Stomach (tissue), 9 donors: Measurements from ENCODE around the gene PNKP. TPM values are rescaled to one million over a fixed set of nuclear protein-coding genes. Genes with fewer than 3 reads are reported as not detected.

Experiments
- DNase-seq, 2 donors: peaks; one replicate each; pipeline versions ENCODE4 v3.0.0 to v3.0.0-alpha.2; 2013 to 2019
- H3K27ac ChIP-seq, 5 donors: fragments of 200-600 bp in 4 of 5; sonication (generic) in 4 of 5; one replicate each; pipeline ENCODE4 v1.5.1; 2013 to 2019; ENCODE audit warnings: mild to moderate bottlenecking in 1 of 5, moderate library complexity in 1 of 5
- H3K27me3 ChIP-seq, 3 donors: fragments of 200-600 bp; sonication (generic); one replicate each; pipeline ENCODE4 v1.5.1; 2017 to 2019; ENCODE audit warnings: mixed run types in 1 of 3
- H3K36me3 ChIP-seq, 4 donors: fragments of 200-600 bp; sonication (generic); 1 replicate in 3 of 4; 2 replicates in 1 of 4; pipeline ENCODE4 v1.5.1; 2016 to 2019
- H3K4me1 ChIP-seq, 4 donors: fragments of 200-600 bp; sonication (generic); one replicate each; pipeline ENCODE4 v1.5.1; 2016 to 2019
- H3K4me3 ChIP-seq, 4 donors: fragments of 200-600 bp; sonication (generic) in 3 of 4; one replicate each; pipeline ENCODE4 v1.5.1; 2016 to 2019; ENCODE audit warnings: mild to moderate bottlenecking in 1 of 4
- H3K9me3 ChIP-seq, 4 donors: fragments of 200-600 bp; sonication (generic); one replicate each; pipeline ENCODE4 v1.5.1; 2016 to 2019
- CTCF ChIP-seq, 7 experiments: fragments of 450-650 bp in 4 of 7; fragments of 200-600 bp in 3 of 7; sonication (generic) in 3 of 7; IDR thresholded peaks; one replicate each; pipeline ENCODE4 v1.5.1; 2016 to 2019; ENCODE audit warnings: antibody characterized with exemption in 7 of 7, control low read depth in 2 of 7, mild to moderate bottlenecking in 1 of 7
- EP300 ChIP-seq: sonication (generic); formaldehyde crosslinking; IDR thresholded peaks from one replicate; pipeline ENCODE4 v1.6.1; 2017; ENCODE audit warnings: antibody characterized with exemption
- POLR2A ChIP-seq, 4 donors: fragments of 450-650 bp; IDR thresholded peaks; one replicate each; pipeline ENCODE4 v1.6.1; 2016; ENCODE audit warnings: antibody characterized with exemption in 4 of 4, control low read depth in 2 of 4, mild to moderate bottlenecking in 1 of 4, moderate library complexity in 1 of 4
- POLR2AphosphoS5 ChIP-seq, 3 donors: sonication (generic); formaldehyde crosslinking; IDR thresholded peaks; one replicate each; pipeline ENCODE4 v1.6.1; 2016; ENCODE audit warnings: antibody characterized with exemption in 3 of 3
- WGBS, 5 donors: extraction: QIAGEN DNeasy Blood & Tissue Kit in 3 of 5; methylation state at CpG; one replicate each; pipeline versions ENCODE4 v1.1.5 to v1.1.7; 2013 to 2018; 5-methylcytosine and 5-hydroxymethylcytosine counted together
- intact Hi-C: fragments of 100-400 bp; cut with DNase I; formaldehyde crosslinking; loops from one replicate; pipeline ENCODE4 v1.15.1; 2023; ENCODE audit warnings: low total_unique reads
- polyA plus RNA-seq, 3 donors: library from polyadenylated mRNA; stranded (reverse); fragments of 200-250 nt; gene quantifications; one replicate each; pipeline ENCODE4 v1.2.3, GENCODE V29; 2013
- small RNA-seq, 4 donors: library from RNA; depleted of rRNA; stranded (forward); fragments of <200 nt; gene quantifications; one replicate each; pipeline ENCODE3, GENCODE V24; 2016
- total RNA-seq, 5 donors: library from RNA; depleted of rRNA; stranded (reverse); fragments of >200 nt; gene quantifications; one replicate each; pipeline versions ENCODE4 v1.1.0 to v1.2.3, GENCODE V29; 2014 to 2016
- donor health status: healthy with polysubstance abuse.
- donor health status: Bipolar disorder and iron deficiency.
- donor health status: healthy.

The PNKP gene
- total and polyA plus RNA-seq, 8 donors = 30.3 to 208 (median 57.9) TPM

DNA sequence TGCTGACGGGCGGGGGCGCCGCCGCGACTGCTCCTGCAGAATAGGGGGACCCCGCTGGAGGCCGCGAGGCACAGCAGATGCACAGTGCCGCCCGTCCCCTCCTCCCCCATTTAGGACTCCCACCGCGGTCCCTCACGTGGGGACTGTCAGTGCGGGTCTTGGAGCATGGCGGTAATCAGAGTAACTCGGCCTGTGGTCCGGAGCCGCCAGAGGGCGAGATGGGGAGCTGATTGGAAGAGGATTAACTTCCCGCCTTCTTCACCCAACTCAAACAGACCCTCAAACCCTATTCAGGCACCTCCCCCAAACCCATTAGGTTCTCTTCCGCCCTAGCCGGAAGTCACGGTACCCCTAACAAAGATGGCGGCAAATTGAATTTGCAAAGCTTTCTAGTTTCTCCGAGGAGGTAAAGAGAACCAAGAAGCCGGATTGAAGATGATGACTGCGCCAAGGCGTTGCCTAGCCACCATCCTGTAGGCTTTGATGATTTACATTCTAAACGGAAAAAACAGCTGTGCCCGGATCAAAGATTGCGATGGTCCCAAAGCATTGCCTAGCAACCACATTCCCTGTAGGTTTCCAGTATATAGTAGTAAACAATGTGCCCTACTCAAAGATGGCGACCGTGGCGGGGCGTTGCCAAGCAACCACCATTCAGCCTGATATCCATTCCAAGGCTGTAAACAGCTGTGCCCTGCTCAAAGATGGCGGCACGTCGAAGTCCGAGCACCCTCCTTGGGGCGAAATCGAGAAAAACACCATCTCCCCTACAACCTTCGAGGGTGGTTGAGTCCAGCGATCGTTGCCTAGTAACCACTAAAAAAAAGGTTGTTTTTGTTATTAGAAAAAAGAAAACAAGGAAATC, 54.1 kb downstream of the PNKP start, which contains the start of gene FUZ:
Gene FUZ (minus strand): TSS at position 296 of the 865 bp plus-strand sequence. CDS start 186 bp downstream, at position 110.
- H3K4me3 ChIP-seq = peak within 1 kb of the TSS; percentile 49 to 73 (median 62)
- no peaks in the 10 kb centered on the region for H3K27me3 ChIP-seq
- peaks cover 18 to 51% (median 45%) of the 10 kb centered on the region in 4 donors for H3K4me1 ChIP-seq
- intact Hi-C loops = no loop called here
- H3K36me3 ChIP-seq = no peaks in the 10 kb centered on the region
- WGBS, 5 donors = 0 to 1% (median 0%) methylated on average over 21 to 45 of the region's 45 CpGs
- TF ChIP-seq POLR2A (IDR thresholded peaks at IDR 0.05) (peak in 1 of 4 donors; percentile 16), POLR2AphosphoS5 (IDR thresholded peaks at IDR 0.05) (peak; percentile 70 to 92 (median 70)), EP300 (no peak), CTCF (IDR thresholded peaks at IDR 0.05) (peak in 2 of 7 experiments; percentile 19 to 29)
- peak; percentile 97 to 99 for DNase-seq
- H3K27ac ChIP-seq = peak within 1 kb of the TSS; percentile 55 to 92 (median 90)
- H3K9me3 ChIP-seq = no peaks in the 10 kb centered on the region

GRCh38 chr19:49812452-49812996, 54.9 kb downstream of the PNKP start:
- DNase-seq = no peak
- Histone ChIP-seq H3K27me3 (no peaks in the 10 kb centered on the region), H3K27ac (peak overlapping the region; percentile 55 to 92 (median 90)), H3K4me1 (peaks cover 18 to 55% (median 47%) of the 10 kb centered on the region in 4 donors), H3K4me3 (peak overlapping the region; percentile 49 to 73 (median 62)), H3K36me3 (peaks cover 0 to 4% (median 2%) of the 10 kb centered on the region in 4 donors), H3K9me3 (no peaks in the 10 kb centered on the region)
- TF ChIP-seq CTCF (IDR thresholded peaks at IDR 0.05) (no peak), POLR2AphosphoS5 (IDR thresholded peaks at IDR 0.05) (no peak), POLR2A (IDR thresholded peaks at IDR 0.05) (no peak), EP300 (no peak)
- 25 to 52% (median 45%) methylated on average over 4 to 11 of the region's 11 CpGs for WGBS, 5 donors
- intact Hi-C loops = no loop called here

GRCh38 chr19:49811328-49811727, 56.0 kb downstream of the PNKP start:
- WGBS, 5 donors = 89 to 98% (median 92%) methylated on average over 6 of the region's 6 CpGs
- Histone ChIP-seq H3K4me3 (no peak overlapping the region), H3K36me3 (peaks cover 7 to 16% (median 14%) of the 10 kb centered on the region in 4 donors), H3K27me3 (no peaks in the 10 kb centered on the region), H3K27ac (peak overlapping the region in 1 of 5 donors; percentile 92), H3K9me3 (no peaks in the 10 kb centered on the region), H3K4me1 (peaks cover 12 to 48% (median 39%) of the 10 kb centered on the region in 4 donors)
- no peak for DNase-seq
- intact Hi-C loops = no loop called here
- TF ChIP-seq POLR2AphosphoS5 (IDR thresholded peaks at IDR 0.05) = no peak
- no peak for TF ChIP-seq CTCF (IDR thresholded peaks at IDR 0.05)
- TF ChIP-seq EP300 = no peak
- TF ChIP-seq POLR2A (IDR thresholded peaks at IDR 0.05) = no peak

Small RNAs within 50 kb of the gene (small RNA-seq; reads per million reads assigned to genes)
- 0 reads per million in 4 donors for gene MIR4749

Other genes starting within 250 kb of the PNKP start
- 100 to 1,000 TPM in 1 of 5 donors, 10 to 100 TPM in 3, 1 to 10 TPM in 1; 7.7 to 138 (median 63.9) TPM for gene RRAS, start 227.4 kb downstream of the PNKP start, total RNA-seq
- gene RRAS, start 227.4 kb downstream of the PNKP start, polyA plus RNA-seq = 100 to 1,000 TPM; 126 to 145 (median 130) TPM
- gene SCAF1, start 225.4 kb downstream of the PNKP start, total RNA-seq = 10 to 100 TPM in 4 of 5 donors, 1 to 10 TPM in 1; 8.3 to 41.7 (median 19.8) TPM
- 10 to 100 TPM in 2 of 3 donors, 1 to 10 TPM in 1; 8.9 to 19.7 (median 12.1) TPM for gene SCAF1, start 225.4 kb downstream of the PNKP start, polyA plus RNA-seq
- 100 to 1,000 TPM in 4 of 5 donors, 10 to 100 TPM in 1; 28.3 to 380 (median 104) TPM for gene IRF3, start 201.7 kb downstream of the PNKP start, total RNA-seq
- 100 to 1,000 TPM; 104 to 148 (median 114) TPM for gene IRF3, start 201.7 kb downstream of the PNKP start, polyA plus RNA-seq
- gene BCL2L12, start 201.6 kb downstream of the PNKP start, total RNA-seq = 10 to 100 TPM in 1 of 5 donors, 1 to 10 TPM in 4; 2.3 to 10.7 (median 7.5) TPM
- 10 to 100 TPM; 12.8 to 23.3 (median 22.4) TPM for gene BCL2L12, start 201.6 kb downstream of the PNKP start, polyA plus RNA-seq
- 100 to 1,000 TPM in 3 of 5 donors, 10 to 100 TPM in 2; 53.3 to 131 (median 104) TPM for gene PRMT1, start 190.3 kb downstream of the PNKP start, total RNA-seq
- gene PRMT1, start 190.3 kb downstream of the PNKP start, polyA plus RNA-seq = 100 to 1,000 TPM; 102 to 111 (median 111) TPM
- 1 to 10 TPM in 2 of 5 donors, not detected in 3; 1.1 to 1.7 TPM for gene ADM5, start 178.0 kb downstream of the PNKP start, total RNA-seq
- gene ADM5, start 178.0 kb downstream of the PNKP start, polyA plus RNA-seq = 1 to 10 TPM in 1 of 3 donors, under 1 TPM in 2; 0.61 to 2.5 (median 1.00) TPM
- gene CPT1C, start 176.5 kb downstream of the PNKP start, total RNA-seq = 10 to 100 TPM in 1 of 5 donors, 1 to 10 TPM in 2, not detected in 2; 1.8 to 35.6 (median 3.0) TPM
- 10 to 100 TPM in 1 of 3 donors, 1 to 10 TPM in 2; 2.4 to 11.0 (median 3.1) TPM for gene CPT1C, start 176.5 kb downstream of the PNKP start, polyA plus RNA-seq
- not detected for gene TSKS, start 104.3 kb downstream of the PNKP start, total RNA-seq
- gene TSKS, start 104.3 kb downstream of the PNKP start, polyA plus RNA-seq = under 1 TPM in 1 of 3 donors, not detected in 2; 0.73 TPM
- 100 to 1,000 TPM in 1 of 5 donors, 10 to 100 TPM in 4; 19.8 to 177 (median 38.4) TPM for gene AP2A1, start 100.6 kb downstream of the PNKP start, total RNA-seq
- gene AP2A1, start 100.6 kb downstream of the PNKP start, polyA plus RNA-seq = 10 to 100 TPM; 24.3 to 31.2 (median 27.3) TPM
- 10 to 100 TPM in 3 of 5 donors, 1 to 10 TPM in 2; 1.2 to 37.4 (median 10.5) TPM for gene FUZ, start 54.3 kb downstream of the PNKP start, total RNA-seq
- gene FUZ, start 54.3 kb downstream of the PNKP start, polyA plus RNA-seq = 10 to 100 TPM; 15.1 to 17.6 (median 15.9) TPM
- gene MED25, start 49.3 kb downstream of the PNKP start, total RNA-seq = 100 to 1,000 TPM in 3 of 5 donors, 10 to 100 TPM in 2; 18.0 to 387 (median 178) TPM
- gene MED25, start 49.3 kb downstream of the PNKP start, polyA plus RNA-seq = 10 to 100 TPM; 46.6 to 59.8 (median 55.3) TPM
- 100 to 1,000 TPM in 3 of 5 donors, 10 to 100 TPM in 2; 45.0 to 186 (median 102) TPM for gene PTOV1, start 16.4 kb downstream of the PNKP start, total RNA-seq
- 100 to 1,000 TPM; 117 to 131 (median 118) TPM for gene PTOV1, start 16.4 kb downstream of the PNKP start, polyA plus RNA-seq
- 10 to 100 TPM in 4 of 5 donors, 1 to 10 TPM in 1; 3.5 to 63.7 (median 10.7) TPM for gene AKT1S1, start 9.8 kb upstream of the PNKP start, total RNA-seq
- gene AKT1S1, start 9.8 kb upstream of the PNKP start, polyA plus RNA-seq = 10 to 100 TPM; 35.5 to 41.0 (median 38.3) TPM
- 10 to 100 TPM; 10.5 to 77.1 (median 42.4) TPM for gene TBC1D17, start 10.1 kb upstream of the PNKP start, total RNA-seq
- 10 to 100 TPM; 33.5 to 33.6 (median 33.6) TPM for gene TBC1D17, start 10.1 kb upstream of the PNKP start, polyA plus RNA-seq
- gene IL4I1, start 29.3 kb upstream of the PNKP start, total RNA-seq = under 1 TPM in 3 of 5 donors, not detected in 2; 0.45 to 0.73 (median 0.58) TPM
- gene IL4I1, start 29.3 kb upstream of the PNKP start, polyA plus RNA-seq = 1 to 10 TPM in 1 of 3 donors, under 1 TPM in 2; 0.56 to 1.1 (median 0.76) TPM
- 10 to 100 TPM in 1 of 5 donors, 1 to 10 TPM in 4; 2.2 to 13.9 (median 5.1) TPM for gene ATF5, start 61.6 kb upstream of the PNKP start, total RNA-seq
- 10 to 100 TPM; 20.0 to 40.3 (median 20.5) TPM for gene ATF5, start 61.6 kb upstream of the PNKP start, polyA plus RNA-seq
- gene NUP62, start 61.9 kb upstream of the PNKP start, total RNA-seq = 10 to 100 TPM in 3 of 5 donors, 1 to 10 TPM in 2; 5.3 to 58.0 (median 14.5) TPM
- gene NUP62, start 61.9 kb upstream of the PNKP start, polyA plus RNA-seq = 10 to 100 TPM; 13.7 to 17.0 (median 15.9) TPM
- gene SIGLEC11, start 93.6 kb upstream of the PNKP start, total RNA-seq = 100 to 1,000 TPM in 1 of 5 donors, 10 to 100 TPM in 3, under 1 TPM in 1; 0.29 to 103 (median 35.1) TPM
- 10 to 100 TPM in 2 of 3 donors, 1 to 10 TPM in 1; 5.8 to 41.0 (median 34.2) TPM for gene SIGLEC11, start 93.6 kb upstream of the PNKP start, polyA plus RNA-seq
- 10 to 100 TPM in 4 of 5 donors, 1 to 10 TPM in 1; 3.5 to 39.7 (median 24.5) TPM for gene VRK3, start 157.8 kb upstream of the PNKP start, total RNA-seq
- 10 to 100 TPM; 16.1 to 34.1 (median 18.7) TPM for gene VRK3, start 157.8 kb upstream of the PNKP start, polyA plus RNA-seq
- 10 to 100 TPM in 3 of 5 donors, 1 to 10 TPM in 1, under 1 TPM in 1; 0.58 to 28.0 (median 12.1) TPM for gene ZNF473, start 158.4 kb upstream of the PNKP start, total RNA-seq
- 1 to 10 TPM; 1.7 to 2.6 (median 2.0) TPM for gene ZNF473, start 158.4 kb upstream of the PNKP start, polyA plus RNA-seq